ENCODE results near the gene PIEZO1. TPM values are rescaled to one million over a fixed set of nuclear protein-coding genes. Genes with fewer than 3 reads are reported as not detected.

Gene PIEZO1
- polyA plus RNA-seq, 2 of the 4 experiments (the other 2 are of a cell fraction), result 26.1 to 84.7 TPM

GRCh38 chr16:88692861-88693260 is 92.2 kb downstream of the PIEZO1 start:
- ChIA-PET POLR2A (no interaction called here), CTCF (interaction anchor here (0.7 kb wide), 1 partner anchor 65 kb away, joined by 3 read pairs; no protein-coding TSS in a partner anchor)
- Histone ChIP-seq H3K9me3 (no peaks in the 10 kb centered on the region), H3K4me2 (no peak overlapping the region), H3K27ac (no peak overlapping the region), H3K4me1 (no peaks in the 10 kb centered on the region), H3K4me3 (no peak overlapping the region)
- WGBS (ENCODE audit: missing lambda C conversion rate), result 91% methylated on average over 10 of the region's 10 CpGs
- DNase-seq (ENCODE audit: low read depth in 1 of 2, low spot score in 1 of 2), result no peak
- TF ChIP-seq EP300 (IDR thresholded peaks at IDR 0.05), result no peak
- TF ChIP-seq ZSCAN20 (CRISPR knock-in tag; IDR thresholded peaks at IDR 0.05), result no peak
- no peak for TF ChIP-seq NR3C1 (IDR thresholded peaks at IDR 0.05)
- no peak for TF ChIP-seq GATA3 (IDR thresholded peaks at IDR 0.05; ENCODE audit: borderline replicate concordance)
- TF ChIP-seq HES2 (IDR thresholded peaks at IDR 0.05), result no peak
- TF ChIP-seq MYC (IDR thresholded peaks at IDR 0.05; ENCODE audit: borderline replicate concordance, low read length), result no peak
- TF ChIP-seq EHMT2 (IDR thresholded peaks at IDR 0.05; ENCODE audit: low read depth), result no peak
- no peak for TF ChIP-seq ATOH8 (CRISPR knock-in tag; IDR thresholded peaks at IDR 0.05; ENCODE audit: low read depth)
- no peak for TF ChIP-seq KDM1A (IDR thresholded peaks at IDR 0.05; ENCODE audit: low read depth)
- no peak for TF ChIP-seq HDAC2 (IDR thresholded peaks at IDR 0.05)
- TF ChIP-seq, protein P1, sequence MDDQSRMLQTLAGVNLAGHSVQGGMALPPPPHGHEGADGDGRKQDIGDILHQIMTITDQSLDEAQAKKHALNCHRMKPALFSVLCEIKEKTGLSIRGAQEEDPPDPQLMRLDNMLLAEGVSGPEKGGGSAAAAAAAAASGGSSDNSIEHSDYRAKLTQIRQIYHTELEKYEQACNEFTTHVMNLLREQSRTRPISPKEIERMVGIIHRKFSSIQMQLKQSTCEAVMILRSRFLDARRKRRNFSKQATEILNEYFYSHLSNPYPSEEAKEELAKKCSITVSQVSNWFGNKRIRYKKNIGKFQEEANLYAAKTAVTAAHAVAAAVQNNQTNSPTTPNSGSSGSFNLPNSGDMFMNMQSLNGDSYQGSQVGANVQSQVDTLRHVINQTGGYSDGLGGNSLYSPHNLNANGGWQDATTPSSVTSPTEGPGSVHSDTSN (IDR thresholded peaks at IDR 0.05), result no peak
- no peak for TF ChIP-seq CEBPB (IDR thresholded peaks at IDR 0.05)
- no peak for TF ChIP-seq NFE2L2 (conservative IDR thresholded peaks at IDR 0.05; ENCODE audit: low read length)
- TF ChIP-seq TFCP2L1 (CRISPR knock-in tag; IDR thresholded peaks at IDR 0.05), result no peak
- TF ChIP-seq, protein P2, sequence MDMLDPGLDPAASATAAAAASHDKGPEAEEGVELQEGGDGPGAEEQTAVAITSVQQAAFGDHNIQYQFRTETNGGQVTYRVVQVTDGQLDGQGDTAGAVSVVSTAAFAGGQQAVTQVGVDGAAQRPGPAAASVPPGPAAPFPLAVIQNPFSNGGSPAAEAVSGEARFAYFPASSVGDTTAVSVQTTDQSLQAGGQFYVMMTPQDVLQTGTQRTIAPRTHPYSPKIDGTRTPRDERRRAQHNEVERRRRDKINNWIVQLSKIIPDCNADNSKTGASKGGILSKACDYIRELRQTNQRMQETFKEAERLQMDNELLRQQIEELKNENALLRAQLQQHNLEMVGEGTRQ (IDR thresholded peaks at IDR 0.05), result no peak
- TF ChIP-seq POLR2A (IDR thresholded peaks at IDR 0.05; ENCODE audit: low read length), result no peak
- TF ChIP-seq EHF (CRISPR knock-in tag; IDR thresholded peaks at IDR 0.05), result no peak
- TF ChIP-seq, protein P3, sequence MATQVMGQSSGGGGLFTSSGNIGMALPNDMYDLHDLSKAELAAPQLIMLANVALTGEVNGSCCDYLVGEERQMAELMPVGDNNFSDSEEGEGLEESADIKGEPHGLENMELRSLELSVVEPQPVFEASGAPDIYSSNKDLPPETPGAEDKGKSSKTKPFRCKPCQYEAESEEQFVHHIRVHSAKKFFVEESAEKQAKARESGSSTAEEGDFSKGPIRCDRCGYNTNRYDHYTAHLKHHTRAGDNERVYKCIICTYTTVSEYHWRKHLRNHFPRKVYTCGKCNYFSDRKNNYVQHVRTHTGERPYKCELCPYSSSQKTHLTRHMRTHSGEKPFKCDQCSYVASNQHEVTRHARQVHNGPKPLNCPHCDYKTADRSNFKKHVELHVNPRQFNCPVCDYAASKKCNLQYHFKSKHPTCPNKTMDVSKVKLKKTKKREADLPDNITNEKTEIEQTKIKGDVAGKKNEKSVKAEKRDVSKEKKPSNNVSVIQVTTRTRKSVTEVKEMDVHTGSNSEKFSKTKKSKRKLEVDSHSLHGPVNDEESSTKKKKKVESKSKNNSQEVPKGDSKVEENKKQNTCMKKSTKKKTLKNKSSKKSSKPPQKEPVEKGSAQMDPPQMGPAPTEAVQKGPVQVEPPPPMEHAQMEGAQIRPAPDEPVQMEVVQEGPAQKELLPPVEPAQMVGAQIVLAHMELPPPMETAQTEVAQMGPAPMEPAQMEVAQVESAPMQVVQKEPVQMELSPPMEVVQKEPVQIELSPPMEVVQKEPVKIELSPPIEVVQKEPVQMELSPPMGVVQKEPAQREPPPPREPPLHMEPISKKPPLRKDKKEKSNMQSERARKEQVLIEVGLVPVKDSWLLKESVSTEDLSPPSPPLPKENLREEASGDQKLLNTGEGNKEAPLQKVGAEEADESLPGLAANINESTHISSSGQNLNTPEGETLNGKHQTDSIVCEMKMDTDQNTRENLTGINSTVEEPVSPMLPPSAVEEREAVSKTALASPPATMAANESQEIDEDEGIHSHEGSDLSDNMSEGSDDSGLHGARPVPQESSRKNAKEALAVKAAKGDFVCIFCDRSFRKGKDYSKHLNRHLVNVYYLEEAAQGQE (IDR thresholded peaks at IDR 0.05), result no peak
- TF ChIP-seq MAFK (IDR thresholded peaks at IDR 0.05; ENCODE audit: partially characterized antibody), result no peak
- no peak for TF ChIP-seq CHD4 (IDR thresholded peaks at IDR 0.05; ENCODE audit: borderline replicate concordance)
- ATAC-seq, result no peak
- FAIRE-seq, result no peak

- Histone ChIP-seq H3K4me1 (peaks cover 1% of the 10 kb centered on the region; the same call in 1 of the 3 replicates), H3K4me2 (no peak overlapping the region), H3K4me3 (no peak overlapping the region), H3K27ac (no peak overlapping the region), H3K9me3 (no peaks in the 10 kb centered on the region)
- DNase-seq (ENCODE audit: low read depth in 1 of 2, low spot score in 1 of 2) (no peak), FAIRE-seq (no peak), ATAC-seq (no peak)
- WGBS (ENCODE audit: missing lambda C conversion rate), result 73% methylated on average over 13 of the region's 26 CpGs
- ChIA-PET POLR2A (no interaction called here), CTCF (interaction anchor here (0.7 to 1.1 kb wide), 2 partner anchors 46 to 64 kb away, joined by 3 read pairs; no protein-coding TSS in a partner anchor)
- TF ChIP-seq ZFP36 (IDR thresholded peaks at IDR 0.05; ENCODE audit: borderline replicate concordance, partially characterized antibody) (no peak), ATOH8 (CRISPR knock-in tag; IDR thresholded peaks at IDR 0.05; ENCODE audit: low read depth) (no peak), FOSL2 (IDR thresholded peaks at IDR 0.05) (no peak), FOSL2 (CRISPR knock-in tag; IDR thresholded peaks at IDR 0.05) (no peak), TP53 (CRISPR knock-in tag; IDR thresholded peaks at IDR 0.05) (no peak), SMC3 (IDR thresholded peaks at IDR 0.05) (no peak), E2F6 (IDR thresholded peaks at IDR 0.05; ENCODE audit: borderline replicate concordance, low read depth) (no peak), JUNB (IDR thresholded peaks at IDR 0.05) (no peak), EHF (CRISPR knock-in tag; IDR thresholded peaks at IDR 0.05) (no peak)
- TF ChIP-seq, protein P3 (IDR thresholded peaks at IDR 0.05), result no peak
Observed at GRCh38 chr16:88691924-88692560, 93.0 kb downstream of the PIEZO1 start.
